HG02798 (cell line): ENCODE data around the gene IGF1R.
A peak's percentile ranks its signal among the peaks of the same experiment; 100 is the strongest.

Experiments
- ATAC-seq: cut with Tn5 transposase; IDR thresholded peaks from one replicate; pipeline ENCODE4 v1.9.1; 2021; ENCODE audit warnings: mild to moderate bottlenecking; ENCODE audit not compliant: unreplicated experiment, poor library complexity

The IGF1R gene

GRCh38 chr15:98870788-98871187 is 222.4 kb downstream of the IGF1R start:
- ATAC-seq, result no peak

GRCh38 chr15:98872774-98873173 is 224.4 kb downstream of the IGF1R start:
- no peak for ATAC-seq

- no peak for ATAC-seq
Observed at GRCh38 chr15:98873441-98874218, 225.3 kb downstream of the IGF1R start.

GRCh38 chr15:98874370-98874769 is 226.0 kb downstream of the IGF1R start:
- no peak for ATAC-seq

- no peak for ATAC-seq
Observed at GRCh38 chr15:98874773-98875172, 226.4 kb downstream of the IGF1R start.

GRCh38 chr15:98875309-98875708 is 227.0 kb downstream of the IGF1R start:
- ATAC-seq, result no peak

- no peak for ATAC-seq
Observed at GRCh38 chr15:98876451-98877369, 228.4 kb downstream of the IGF1R start.

GRCh38 chr15:98878172-98878571 is 229.8 kb downstream of the IGF1R start:
- no peak for ATAC-seq

GRCh38 chr15:98878862-98879261 is 230.5 kb downstream of the IGF1R start:
- no peak for ATAC-seq

- peak; percentile 66 for ATAC-seq
Observed at GRCh38 chr15:98881526-98882520, 233.5 kb downstream of the IGF1R start.

- no peak for ATAC-seq
Observed at GRCh38 chr15:98883478-98883877, 235.1 kb downstream of the IGF1R start.

GRCh38 chr15:98884894-98885293 is 236.6 kb downstream of the IGF1R start:
- no peak for ATAC-seq

- ATAC-seq, result no peak
Observed at GRCh38 chr15:98887976-98888375, 239.6 kb downstream of the IGF1R start.

- ATAC-seq, result no peak
Observed at GRCh38 chr15:98888820-98889479, 240.6 kb downstream of the IGF1R start.

GRCh38 chr15:98889930-98890695 is 241.8 kb downstream of the IGF1R start:
- no peak for ATAC-seq

- ATAC-seq, result no peak
Observed at GRCh38 chr15:98891301-98891700, 243.0 kb downstream of the IGF1R start.

- no peak for ATAC-seq
Observed at GRCh38 chr15:98893401-98893800, 245.1 kb downstream of the IGF1R start.

- ATAC-seq, result no peak
Observed at GRCh38 chr15:98894312-98894711, 246.0 kb downstream of the IGF1R start.
